ENCODE data around the gene HS6ST3. TPM values are rescaled to one million over a fixed set of nuclear protein-coding genes. Genes with fewer than 3 reads are reported as not detected.

Gene HS6ST3
- total and polyA plus RNA-seq, 9 of the 15 experiments (the other 6 are each of a cell fraction or from before 2014, with no cell fraction given), result not detected

DNA sequence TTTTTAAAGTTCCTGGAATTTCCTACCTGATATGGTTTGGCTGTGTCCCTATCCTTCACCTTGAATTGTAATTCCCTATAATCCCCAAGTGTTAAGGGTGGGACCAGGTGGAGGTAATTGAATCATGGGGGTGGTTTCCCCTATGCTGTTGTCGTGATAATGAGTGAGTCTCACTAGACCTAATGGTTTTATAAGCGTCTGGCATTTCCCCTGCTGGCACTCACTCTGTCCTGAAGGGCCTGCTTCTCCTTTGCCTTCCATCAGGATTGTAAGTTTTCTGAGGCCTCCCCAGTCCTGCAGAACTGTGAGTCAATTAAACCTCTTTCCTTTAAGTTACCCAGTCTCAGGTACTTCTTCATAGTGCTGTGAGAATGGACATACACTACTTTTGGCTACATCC is 298.7 kb downstream of the HS6ST3 start (continued):
- TF ChIP-seq SP2 (IDR thresholded peaks at IDR 0.05; ENCODE audit: extremely low read depth, low read depth, low read length, poor library complexity, severe bottlenecking) (no peak), TCF7L2 (IDR thresholded peaks at IDR 0.05; ENCODE audit: low read depth, low read length) (no peak), IRF9 (tag; IDR thresholded peaks at IDR 0.05) (no peak), MTA3 (IDR thresholded peaks at IDR 0.05; ENCODE audit: borderline replicate concordance) (no peak), SIN3A (IDR thresholded peaks at IDR 0.05; ENCODE audit: borderline replicate concordance in 2 of 2, control insufficient read depth in 1 of 2, low read depth in 2 of 2, low read length in 2 of 2) (no peak), OTX1 (CRISPR knock-in tag; IDR thresholded peaks at IDR 0.05) (no peak), KHSRP (IDR thresholded peaks at IDR 0.05) (no peak), ZNF79 (CRISPR knock-in tag; IDR thresholded peaks at IDR 0.05; ENCODE audit: low read depth) (no peak), ZNF197 (CRISPR knock-in tag; IDR thresholded peaks at IDR 0.05; ENCODE audit: low read depth) (no peak)
- TF ChIP-seq, protein P1, sequence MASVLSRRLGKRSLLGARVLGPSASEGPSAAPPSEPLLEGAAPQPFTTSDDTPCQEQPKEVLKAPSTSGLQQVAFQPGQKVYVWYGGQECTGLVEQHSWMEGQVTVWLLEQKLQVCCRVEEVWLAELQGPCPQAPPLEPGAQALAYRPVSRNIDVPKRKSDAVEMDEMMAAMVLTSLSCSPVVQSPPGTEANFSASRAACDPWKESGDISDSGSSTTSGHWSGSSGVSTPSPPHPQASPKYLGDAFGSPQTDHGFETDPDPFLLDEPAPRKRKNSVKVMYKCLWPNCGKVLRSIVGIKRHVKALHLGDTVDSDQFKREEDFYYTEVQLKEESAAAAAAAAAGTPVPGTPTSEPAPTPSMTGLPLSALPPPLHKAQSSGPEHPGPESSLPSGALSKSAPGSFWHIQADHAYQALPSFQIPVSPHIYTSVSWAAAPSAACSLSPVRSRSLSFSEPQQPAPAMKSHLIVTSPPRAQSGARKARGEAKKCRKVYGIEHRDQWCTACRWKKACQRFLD (CRISPR knock-in tag; IDR thresholded peaks at IDR 0.05), result no peak
